Keratinocyte (primary cell): Measurements from ENCODE around the gene CBLB.

ENCODE experiments used
- EZH2 ChIP-seq: IDR thresholded peaks from one replicate; pipeline ENCODE4 v1.6.1; 2012; ENCODE audit warnings: inconsistent platforms, mild to moderate bottlenecking, low read length, moderate library complexity
- TF ChIP-seq, protein P1 (sequence below), 3 experiments: IDR thresholded peaks in 1 of 3; conservative IDR thresholded peaks in 1 of 3; optimal IDR thresholded peaks in 1 of 3; 2 replicates in 2 of 3; 3 replicates in 1 of 3; pipeline versions ENCODE3 to v1.5.1; 2011; ENCODE audit warnings: low read length in 3 of 3, mild to moderate bottlenecking in 3 of 3, moderate library complexity in 2 of 3, control low read depth in 1 of 3, inconsistent platforms in 1 of 3; ENCODE audit not compliant: insufficient read depth in 2 of 3; ENCODE audit errors: extremely low read depth in 1 of 3

DNA sequence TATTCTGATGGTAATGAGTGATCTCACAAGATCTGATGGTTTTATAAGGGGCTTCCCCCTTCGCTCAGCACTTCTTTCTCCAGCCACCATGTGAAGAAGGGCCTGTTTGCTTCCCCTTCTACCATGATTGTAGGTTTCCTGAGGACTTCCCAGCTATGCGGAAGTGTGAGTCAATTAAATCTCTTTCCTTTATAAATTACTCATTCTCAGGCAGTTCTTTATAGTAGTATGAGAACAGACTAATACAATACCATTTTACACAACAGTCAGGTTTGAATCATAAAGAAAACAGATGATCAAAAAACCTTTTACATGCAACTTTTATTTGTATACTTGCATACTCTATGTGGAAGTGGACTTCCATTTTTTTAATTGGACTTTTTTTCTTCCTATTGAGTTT, 46.7 kb upstream of the CBLB start:
- TF ChIP-seq, protein P1, sequence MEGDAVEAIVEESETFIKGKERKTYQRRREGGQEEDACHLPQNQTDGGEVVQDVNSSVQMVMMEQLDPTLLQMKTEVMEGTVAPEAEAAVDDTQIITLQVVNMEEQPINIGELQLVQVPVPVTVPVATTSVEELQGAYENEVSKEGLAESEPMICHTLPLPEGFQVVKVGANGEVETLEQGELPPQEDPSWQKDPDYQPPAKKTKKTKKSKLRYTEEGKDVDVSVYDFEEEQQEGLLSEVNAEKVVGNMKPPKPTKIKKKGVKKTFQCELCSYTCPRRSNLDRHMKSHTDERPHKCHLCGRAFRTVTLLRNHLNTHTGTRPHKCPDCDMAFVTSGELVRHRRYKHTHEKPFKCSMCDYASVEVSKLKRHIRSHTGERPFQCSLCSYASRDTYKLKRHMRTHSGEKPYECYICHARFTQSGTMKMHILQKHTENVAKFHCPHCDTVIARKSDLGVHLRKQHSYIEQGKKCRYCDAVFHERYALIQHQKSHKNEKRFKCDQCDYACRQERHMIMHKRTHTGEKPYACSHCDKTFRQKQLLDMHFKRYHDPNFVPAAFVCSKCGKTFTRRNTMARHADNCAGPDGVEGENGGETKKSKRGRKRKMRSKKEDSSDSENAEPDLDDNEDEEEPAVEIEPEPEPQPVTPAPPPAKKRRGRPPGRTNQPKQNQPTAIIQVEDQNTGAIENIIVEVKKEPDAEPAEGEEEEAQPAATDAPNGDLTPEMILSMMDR (optimal IDR thresholded peaks at IDR 0.05 in 1 of 3, IDR thresholded peaks at IDR 0.05 in 1 of 3, conservative IDR thresholded peaks at IDR 0.05 in 1 of 3; ENCODE audit: extremely low read depth in 1 of 3, insufficient read depth in 2 of 3, low read length in 3 of 3) = no peak
- TF ChIP-seq EZH2 = no peak
